A549 treated with CpdA at 1 μM for 4 hours (cell line): Measurements from ENCODE around the gene SLC16A8. TPM values are rescaled to one million over a fixed set of nuclear protein-coding genes. Genes with fewer than 3 reads are reported as not detected.

Source experiments
- total RNA-seq: library from RNA; stranded (reverse); fragments of 200-300 nt; extraction: Qiagen RNA extraction; gene quantifications from 5 replicates; pipeline ENCODE4 v1.2.3, GENCODE V29; 2022; ENCODE audit warnings: low read depth

Gene SLC16A8
- total RNA-seq, result not detected in 5 replicates

DNA sequence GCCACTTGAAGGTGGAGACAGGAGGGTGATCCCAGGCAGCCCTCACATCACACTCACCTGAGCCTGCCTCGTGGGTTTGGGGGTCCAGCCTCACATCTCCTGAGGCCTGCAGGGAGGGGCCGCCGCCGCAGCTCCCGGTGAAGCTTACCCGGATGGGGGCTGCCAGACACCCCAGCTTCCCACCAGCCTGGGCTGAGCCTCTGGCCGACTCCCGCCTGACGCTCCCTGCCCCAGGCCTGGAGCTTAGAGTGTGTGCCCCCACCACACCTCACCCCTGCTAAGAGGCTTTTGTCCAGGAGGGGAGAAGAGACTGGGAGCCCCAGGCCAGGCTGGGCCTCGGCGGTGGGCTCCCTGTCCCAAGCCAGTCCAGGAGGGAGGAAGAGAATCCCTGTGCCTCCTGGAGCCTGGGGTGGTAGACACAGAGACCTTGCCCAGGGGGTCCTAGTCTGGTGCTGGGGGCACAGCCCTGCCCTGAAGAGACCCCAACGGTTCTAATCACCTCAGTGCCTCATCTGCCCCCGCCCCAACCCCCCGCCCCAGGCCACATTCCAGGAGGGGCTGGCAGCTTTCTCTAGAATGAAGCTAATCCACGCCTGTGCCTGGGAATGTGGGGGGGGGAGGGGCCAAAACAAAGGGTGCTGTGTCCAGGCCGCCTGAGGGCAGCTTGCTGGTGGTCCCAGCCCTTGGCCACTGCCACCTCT lies at the start of gene SLC16A8:
SLC16A8 (minus strand) TSS at position 254 of the 701 bp plus-strand sequence. CDS start 1,311 bp downstream, outside the sequence.

GRCh38 chr22:38110008-38110862 lies 26.3 kb upstream of the SLC16A8 start, which contains the start of gene BAIAP2L2:
Gene BAIAP2L2, minus strand, starts transcription at chr22:38110684. Its CDS starts 159 bp downstream, at chr22:38110525.

GRCh38 chr22:38056969-38057891 lies 26.8 kb downstream of the SLC16A8 start, which contains the start of gene PICK1:
Gene PICK1, plus strand, starts transcription at chr22:38057404. Its CDS starts 406 bp downstream, at chr22:38057810.

Other genes with a start within 250 kb of the SLC16A8 start
- 16.9 to 26.6 TPM (median 24.2 TPM) in 5 replicates for gene ANKRD54, start 239.8 kb downstream of the SLC16A8 start, total RNA-seq
- gene EIF3L, start 234.8 kb downstream of the SLC16A8 start, total RNA-seq, result 250 to 297 TPM (median 288 TPM) in 5 replicates
- 16.2 to 21.3 TPM (median 16.8 TPM) in 5 replicates for gene MICALL1, start 177.9 kb downstream of the SLC16A8 start, total RNA-seq
- gene C22orf23, start 130.6 kb downstream of the SLC16A8 start, total RNA-seq, result 0.14 to 0.36 TPM (median 0.28 TPM) in 5 replicates
- gene POLR2F, start 130.5 kb downstream of the SLC16A8 start, total RNA-seq, result 117 to 144 TPM (median 140 TPM) in 5 replicates
- gene SOX10, start 99.6 kb downstream of the SLC16A8 start, total RNA-seq, result not detected in 5 replicates
- gene PICK1, start 26.8 kb downstream of the SLC16A8 start, total RNA-seq, result 9.0 to 13.8 TPM (median 10.5 TPM) in 5 replicates
- gene BAIAP2L2, start 26.5 kb upstream of the SLC16A8 start, total RNA-seq, result 2.9 to 4.9 TPM (median 4.4 TPM) in 5 replicates
- gene PLA2G6, start 97.6 kb upstream of the SLC16A8 start, total RNA-seq, result 2.3 to 5.1 TPM (median 4.4 TPM) in 5 replicates
- 12.4 to 17.0 TPM (median 13.4 TPM) in 5 replicates for gene MAFF, start 117.8 kb upstream of the SLC16A8 start, total RNA-seq
- gene TMEM184B, start 188.8 kb upstream of the SLC16A8 start, total RNA-seq, result 38.5 to 48.2 TPM (median 45.7 TPM) in 5 replicates
- 87.8 to 108 TPM (median 96.4 TPM) in 5 replicates for gene CSNK1E, start 233.2 kb upstream of the SLC16A8 start, total RNA-seq